DOHH2 (cell line): ENCODE measurements around the gene CDH4.

Experiments used
- H3F3A ChIP-seq: fragments of 200-600 bp; sonication (generic), shearing (Covaris generic); 2 replicates; pipeline ENCODE4 v1.6.0; 2016; ENCODE audit warnings: antibody characterized with exemption, mild to moderate bottlenecking; ENCODE audit not compliant: control insufficient read depth, insufficient read depth
- H3K27ac ChIP-seq: fragments of 200-600 bp; sonication (generic); 2 replicates; pipeline ENCODE4 v1.5.1; 2014; ENCODE audit warnings: low read depth, mild to moderate bottlenecking, low read length, moderate library complexity
- H3K27me3 ChIP-seq: fragments of 200-600 bp; sonication (generic); 2 replicates; pipeline ENCODE4 v1.6.1; 2014; ENCODE audit warnings: mild to moderate bottlenecking, low read length, mixed read lengths; ENCODE audit not compliant: control insufficient read depth
- H3K36me3 ChIP-seq: fragments of 200-600 bp; sonication (generic); 2 replicates; pipeline ENCODE4 v1.6.1; 2014; ENCODE audit warnings: mild to moderate bottlenecking, low read length, moderate library complexity, mixed read lengths; ENCODE audit not compliant: control insufficient read depth
- H3K4me1 ChIP-seq: fragments of 200-600 bp; sonication (generic); 2 replicates; pipeline ENCODE4 v1.6.1; 2014; ENCODE audit warnings: mild to moderate bottlenecking, low read length, mixed read lengths; ENCODE audit not compliant: control insufficient read depth
- H3K4me2 ChIP-seq: fragments of 200-600 bp; sonication (generic); 2 replicates; pipeline ENCODE4 v1.6.0; 2014; ENCODE audit warnings: mild to moderate bottlenecking, low read length, moderate library complexity
- H3K4me3 ChIP-seq: fragments of 200-600 bp; sonication (generic); 2 replicates; pipeline ENCODE4 v1.5.1; 2014; ENCODE audit warnings: mild to moderate bottlenecking, low read length, mixed read lengths
- H3K79me2 ChIP-seq: fragments of 200-600 bp; sonication (generic); 2 replicates; pipeline ENCODE4 v1.6.1; 2014; ENCODE audit warnings: mild to moderate bottlenecking, low read length, mixed read lengths; ENCODE audit not compliant: control insufficient read depth
- H3K9me2 ChIP-seq: fragments of 200-600 bp; sonication (generic); replicated peaks from 2 replicates; pipeline ENCODE4 v1.6.1; 2014; ENCODE audit warnings: mild to moderate bottlenecking, low read length, mixed read lengths; ENCODE audit not compliant: control insufficient read depth
- H3K9me3 ChIP-seq: fragments of 200-600 bp; sonication (generic); 2 replicates; pipeline ENCODE4 v1.6.1; 2014; ENCODE audit warnings: antibody characterized with exemption, low read length, mixed read lengths; ENCODE audit not compliant: control insufficient read depth, insufficient read depth
- H4K20me1 ChIP-seq: fragments of 200-600 bp; sonication (generic); 2 replicates; pipeline ENCODE4 v1.6.0; 2014; ENCODE audit warnings: low read depth, mild to moderate bottlenecking, antibody characterized with exemption, low read length, moderate library complexity; ENCODE audit not compliant: control insufficient read depth, insufficient read depth
- EZH2phosphoT487 ChIP-seq: fragments of 200-600 bp; sonication (generic); IDR thresholded peaks from 2 replicates; pipeline ENCODE4 v1.6.1; 2017; ENCODE audit warnings: borderline replicate concordance, mild to moderate bottlenecking, antibody characterized with exemption, low read length, moderate library complexity, mixed read lengths
- TF ChIP-seq, protein P1 (sequence below): fragments of 200-600 bp; sonication (generic); IDR thresholded peaks from one replicate; pipeline ENCODE4 v1.5.1; 2014; ENCODE audit warnings: antibody characterized with exemption, mild to moderate bottlenecking, low read depth, low read length; ENCODE audit not compliant: poor library complexity, severe bottlenecking

The CDH4 gene

DNA sequence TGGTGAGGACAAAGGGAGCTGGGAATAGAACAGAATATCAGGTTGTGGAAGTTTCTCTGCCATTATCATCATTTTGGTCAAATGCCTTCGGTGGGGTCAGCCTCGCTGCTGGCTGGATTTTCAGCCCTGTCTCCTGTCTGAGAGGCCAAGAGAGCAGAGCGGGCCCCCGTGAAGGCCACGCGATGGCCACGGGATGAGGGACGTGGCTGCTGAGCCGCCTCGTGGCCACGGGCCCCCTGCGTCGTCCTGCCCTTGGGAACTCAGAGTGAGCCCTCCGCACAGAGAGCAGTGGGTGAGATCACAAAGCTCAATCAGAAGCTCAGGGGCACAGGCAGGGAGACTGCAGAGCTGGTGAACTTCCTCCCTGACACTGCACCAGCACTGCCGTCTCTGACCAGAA, 363.7 kb downstream of the CDH4 start:
- Histone ChIP-seq H3K9me3 (no peaks in the 10 kb centered on the region), H3K9me2 (no peaks in the 10 kb centered on the region), H3K4me2 (no peak overlapping the region), H3F3A (no peaks in the 10 kb centered on the region), H3K27ac (no peak overlapping the region), H3K79me2 (no peaks in the 10 kb centered on the region), H4K20me1 (no peaks in the 10 kb centered on the region), H3K4me3 (no peak overlapping the region), H3K27me3 (no peaks in the 10 kb centered on the region), H3K36me3 (no peaks in the 10 kb centered on the region), H3K4me1 (no peaks in the 10 kb centered on the region)
- no peak for TF ChIP-seq EZH2phosphoT487
- TF ChIP-seq, protein P1, sequence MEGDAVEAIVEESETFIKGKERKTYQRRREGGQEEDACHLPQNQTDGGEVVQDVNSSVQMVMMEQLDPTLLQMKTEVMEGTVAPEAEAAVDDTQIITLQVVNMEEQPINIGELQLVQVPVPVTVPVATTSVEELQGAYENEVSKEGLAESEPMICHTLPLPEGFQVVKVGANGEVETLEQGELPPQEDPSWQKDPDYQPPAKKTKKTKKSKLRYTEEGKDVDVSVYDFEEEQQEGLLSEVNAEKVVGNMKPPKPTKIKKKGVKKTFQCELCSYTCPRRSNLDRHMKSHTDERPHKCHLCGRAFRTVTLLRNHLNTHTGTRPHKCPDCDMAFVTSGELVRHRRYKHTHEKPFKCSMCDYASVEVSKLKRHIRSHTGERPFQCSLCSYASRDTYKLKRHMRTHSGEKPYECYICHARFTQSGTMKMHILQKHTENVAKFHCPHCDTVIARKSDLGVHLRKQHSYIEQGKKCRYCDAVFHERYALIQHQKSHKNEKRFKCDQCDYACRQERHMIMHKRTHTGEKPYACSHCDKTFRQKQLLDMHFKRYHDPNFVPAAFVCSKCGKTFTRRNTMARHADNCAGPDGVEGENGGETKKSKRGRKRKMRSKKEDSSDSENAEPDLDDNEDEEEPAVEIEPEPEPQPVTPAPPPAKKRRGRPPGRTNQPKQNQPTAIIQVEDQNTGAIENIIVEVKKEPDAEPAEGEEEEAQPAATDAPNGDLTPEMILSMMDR = no peak

DNA sequence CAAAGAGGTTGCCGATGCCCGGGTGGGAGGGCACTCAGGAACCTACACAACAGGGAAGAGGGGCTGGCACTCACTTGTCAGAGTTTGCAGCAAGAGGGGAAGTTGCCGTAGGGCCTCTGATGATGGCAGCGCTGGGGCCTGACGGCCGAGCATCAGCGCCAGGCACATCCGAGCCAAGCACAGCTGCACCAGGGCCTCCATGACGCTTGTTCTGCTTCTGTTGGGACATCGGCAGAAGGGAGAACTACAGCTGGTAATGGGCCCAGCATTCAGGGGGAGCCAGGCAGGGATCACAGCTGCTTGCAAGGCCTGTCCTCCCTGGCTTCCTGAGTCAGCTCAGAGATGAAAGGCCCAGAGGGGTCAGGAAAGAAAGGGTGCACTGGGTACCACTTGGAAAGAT, 367.7 kb downstream of the CDH4 start:
- Histone ChIP-seq H3K79me2 (no peaks in the 10 kb centered on the region), H4K20me1 (no peaks in the 10 kb centered on the region), H3F3A (no peaks in the 10 kb centered on the region), H3K4me3 (no peak overlapping the region), H3K36me3 (no peaks in the 10 kb centered on the region), H3K9me2 (no peaks in the 10 kb centered on the region), H3K27me3 (no peaks in the 10 kb centered on the region), H3K27ac (no peak overlapping the region), H3K4me1 (no peaks in the 10 kb centered on the region), H3K4me2 (no peak overlapping the region), H3K9me3 (no peaks in the 10 kb centered on the region)
- TF ChIP-seq, protein P1 = no peak
- TF ChIP-seq EZH2phosphoT487 = no peak

DNA sequence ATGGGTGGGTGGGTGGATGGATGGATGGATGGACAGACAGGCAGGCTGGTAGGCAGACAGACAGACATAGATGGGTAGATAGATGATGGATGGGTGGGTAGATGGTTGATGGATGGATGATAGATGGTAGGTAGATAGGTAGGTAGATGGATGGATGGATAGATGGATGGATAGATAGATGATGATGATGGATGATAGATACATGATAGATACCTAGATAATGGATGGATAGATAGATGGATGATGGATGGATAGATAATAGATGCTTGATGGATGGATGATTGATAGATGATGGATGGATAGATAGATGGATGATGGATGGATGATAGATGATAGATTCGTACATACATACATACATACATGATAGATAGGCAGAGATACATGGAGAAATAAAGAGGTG, 368.1 kb downstream of the CDH4 start:
- TF ChIP-seq EZH2phosphoT487 = no peak
- TF ChIP-seq, protein P1 = no peak
- H3K4me3 ChIP-seq = no peak overlapping the region
- no peaks in the 10 kb centered on the region for H3K9me2 ChIP-seq
- no peaks in the 10 kb centered on the region for H3K27me3 ChIP-seq
- no peaks in the 10 kb centered on the region for H3F3A ChIP-seq
- no peaks in the 10 kb centered on the region for H3K9me3 ChIP-seq
- H3K4me1 ChIP-seq = no peaks in the 10 kb centered on the region
- H3K4me2 ChIP-seq = no peak overlapping the region
- H3K36me3 ChIP-seq = no peaks in the 10 kb centered on the region
- H4K20me1 ChIP-seq = no peaks in the 10 kb centered on the region
- H3K79me2 ChIP-seq = no peaks in the 10 kb centered on the region
- no peak overlapping the region for H3K27ac ChIP-seq
